GM19043 (cell line): ENCODE results near the gene EXOC2.
"Not testable (repeated sequence)": the region's sequence is repeated elsewhere in the genome, so short reads cannot be mapped to it uniquely, and the experiment has no call there.

Source experiments
- ATAC-seq: cut with Tn5 transposase; IDR thresholded peaks from one replicate; pipeline ENCODE4 v1.9.1; 2021; ENCODE audit warnings: low read depth; ENCODE audit not compliant: unreplicated experiment

Gene EXOC2

DNA sequence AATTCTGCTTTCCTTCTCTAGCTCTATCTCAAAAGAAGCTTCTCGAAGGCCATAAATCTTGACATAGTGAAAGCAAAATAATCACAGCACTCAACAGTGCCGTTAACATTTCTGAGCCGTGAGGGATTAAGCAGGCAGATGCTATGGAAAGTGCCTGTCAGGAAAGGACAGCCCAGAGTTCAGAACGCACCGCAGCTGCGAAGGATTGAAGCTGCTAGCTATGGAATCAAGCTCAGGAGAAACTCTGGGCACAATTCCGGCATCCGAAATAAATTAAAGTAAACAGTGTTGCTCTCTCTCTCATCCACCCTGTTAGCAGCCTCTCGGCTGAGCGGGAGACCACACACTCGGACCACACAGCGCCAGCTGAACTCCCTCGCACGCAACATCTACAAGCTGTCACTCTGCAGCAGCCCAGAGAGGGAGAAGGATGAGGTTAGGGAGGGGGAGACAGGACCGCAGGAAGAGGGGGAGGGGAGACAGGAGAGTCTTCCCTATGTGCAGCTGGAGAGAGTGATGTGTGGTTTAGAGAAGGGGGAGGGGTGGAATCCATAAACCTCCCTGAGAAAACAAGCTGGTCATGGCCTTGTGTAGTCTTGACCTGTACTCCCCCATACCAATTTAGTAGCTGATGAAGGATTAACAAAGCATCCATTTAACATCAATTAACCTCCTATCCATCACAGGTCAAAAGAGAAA, 9.0 kb downstream of the EXOC2 start:
- no peak for ATAC-seq

DNA sequence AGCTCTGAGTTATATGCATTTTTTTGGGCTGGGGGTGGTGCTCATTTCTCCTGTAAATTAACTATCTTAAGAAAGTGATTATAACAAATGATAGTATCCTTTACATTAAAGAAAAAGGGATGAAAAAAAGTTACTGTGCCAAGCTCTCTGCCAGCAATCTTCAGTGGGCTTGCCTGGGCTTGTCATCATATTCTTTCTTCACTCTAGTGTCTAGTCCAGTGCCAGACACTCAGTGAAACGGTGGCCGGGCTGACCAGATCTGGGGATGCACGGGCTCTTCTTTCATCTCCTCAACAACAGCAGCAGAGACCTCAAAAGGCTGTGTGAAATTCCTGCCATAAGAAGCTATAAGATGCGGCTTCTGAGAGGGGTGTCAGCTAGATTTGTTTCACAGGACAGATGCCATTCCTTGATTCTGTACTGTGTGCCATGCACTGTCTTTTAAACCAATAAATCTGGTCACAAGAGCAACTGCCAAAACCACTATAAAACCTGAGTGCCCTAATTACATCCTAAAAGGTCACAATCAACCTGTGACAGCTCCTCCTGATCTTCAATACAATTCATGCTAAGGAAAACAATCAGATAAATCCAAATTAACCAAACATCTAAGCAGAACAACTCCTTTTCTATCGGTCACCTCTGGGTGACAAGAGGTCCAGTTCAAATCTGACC, 12.1 kb downstream of the EXOC2 start:
- no peak for ATAC-seq

- ATAC-seq, result no peak
These were observed 12.7 kb downstream of the EXOC2 start for GRCh38 chr6:680251-680650.

GRCh38 chr6:679282-679681, 13.7 kb downstream of the EXOC2 start:
- no peak for ATAC-seq

GRCh38 chr6:678520-678919, 14.4 kb downstream of the EXOC2 start:
- ATAC-seq, result no peak

DNA sequence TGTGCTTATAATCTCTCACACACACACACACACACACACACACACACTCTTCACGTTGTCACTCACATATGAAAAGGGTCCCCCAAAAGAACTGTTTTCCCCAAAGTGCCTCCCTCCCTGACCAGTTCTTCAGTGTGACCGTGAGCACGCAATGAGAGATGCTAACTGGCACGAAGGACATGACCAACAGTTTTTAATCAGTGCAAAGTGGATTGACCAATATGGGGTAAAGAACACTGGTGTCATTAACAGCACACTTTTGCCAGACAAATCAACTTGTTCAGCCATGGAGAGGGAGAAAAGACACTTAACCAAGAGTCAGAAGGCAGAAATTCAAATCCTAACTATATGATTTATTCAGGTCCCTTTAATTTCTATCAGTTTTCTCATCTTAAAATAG, 15.0 kb downstream of the EXOC2 start:
- ATAC-seq, result no peak

DNA sequence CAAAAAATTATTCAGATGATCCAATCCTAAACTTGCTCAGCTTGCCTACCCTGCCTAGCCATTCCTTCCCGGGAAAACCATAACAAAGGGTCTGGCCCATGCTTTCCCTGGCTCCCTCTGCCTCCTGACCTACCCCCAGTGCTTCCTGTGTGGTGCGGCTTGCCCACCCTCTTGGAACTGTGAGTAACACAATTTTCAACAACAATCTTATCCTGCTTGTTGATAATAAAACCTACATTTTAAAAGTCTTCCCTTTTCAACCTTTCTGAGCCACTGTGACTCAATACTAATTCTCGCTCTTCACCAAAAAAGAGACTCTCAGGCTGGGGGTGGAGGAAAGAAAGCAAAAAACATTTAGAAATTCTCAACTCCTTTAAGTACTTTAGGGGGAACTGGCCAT, 18.0 kb downstream of the EXOC2 start:
- no peak for ATAC-seq

DNA sequence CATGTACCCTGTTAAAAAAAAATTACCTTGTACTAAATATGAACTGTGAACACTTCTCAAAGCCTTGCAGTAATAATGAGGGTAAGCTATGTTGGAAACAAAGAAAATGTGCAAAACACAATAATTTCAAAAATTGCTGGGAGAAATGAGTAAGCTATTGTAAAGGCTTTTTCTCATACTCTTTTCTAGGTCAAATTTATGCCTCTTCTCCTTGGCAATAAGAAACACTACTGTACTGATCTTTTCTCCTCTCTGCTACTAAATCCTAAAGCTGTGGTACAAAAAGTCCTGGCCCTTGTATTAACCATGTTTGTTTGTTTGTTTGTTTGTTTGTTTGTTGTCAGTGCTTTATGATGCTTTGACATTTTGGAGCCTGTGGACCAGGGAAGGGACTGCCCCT, 18.5 kb downstream of the EXOC2 start:
- no peak for ATAC-seq

DNA sequence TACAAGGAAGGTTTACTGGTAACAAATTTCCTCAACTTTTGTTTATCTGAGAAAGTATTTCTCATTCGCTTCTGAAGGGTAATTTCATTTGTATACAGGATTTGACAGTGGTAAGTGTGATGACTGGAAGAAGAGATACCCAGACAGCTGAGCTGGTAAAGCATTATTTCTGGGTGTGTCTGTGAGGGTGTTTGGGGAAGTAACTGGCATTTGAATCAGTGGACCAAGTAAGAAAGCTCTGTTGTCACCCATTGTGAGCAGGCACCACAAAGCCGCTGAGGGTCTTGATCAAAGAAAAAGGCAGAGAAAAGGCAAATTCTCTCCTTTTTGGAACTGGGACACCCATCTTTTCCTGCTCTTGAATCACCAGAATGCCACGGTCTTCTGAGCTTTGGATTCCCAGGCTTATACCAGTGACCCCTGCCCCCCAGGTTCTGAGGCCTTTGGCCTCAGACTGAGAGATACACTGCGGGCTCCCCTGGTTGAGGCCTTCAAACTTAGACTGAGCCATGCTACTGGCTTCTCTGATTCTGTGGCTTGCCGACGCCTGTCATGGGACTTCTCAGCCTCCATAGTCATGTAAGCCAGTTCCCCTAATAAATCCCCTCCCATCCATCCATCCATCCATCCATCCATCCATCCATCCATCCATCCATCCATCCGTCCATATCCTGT, 25.5 kb downstream of the EXOC2 start:
- ATAC-seq, result no peak

- ATAC-seq, result no peak
These were observed 27.3 kb downstream of the EXOC2 start for GRCh38 chr6:665403-666267.

GRCh38 chr6:663788-664187, 29.2 kb downstream of the EXOC2 start:
- not testable (repeated sequence) for ATAC-seq

DNA sequence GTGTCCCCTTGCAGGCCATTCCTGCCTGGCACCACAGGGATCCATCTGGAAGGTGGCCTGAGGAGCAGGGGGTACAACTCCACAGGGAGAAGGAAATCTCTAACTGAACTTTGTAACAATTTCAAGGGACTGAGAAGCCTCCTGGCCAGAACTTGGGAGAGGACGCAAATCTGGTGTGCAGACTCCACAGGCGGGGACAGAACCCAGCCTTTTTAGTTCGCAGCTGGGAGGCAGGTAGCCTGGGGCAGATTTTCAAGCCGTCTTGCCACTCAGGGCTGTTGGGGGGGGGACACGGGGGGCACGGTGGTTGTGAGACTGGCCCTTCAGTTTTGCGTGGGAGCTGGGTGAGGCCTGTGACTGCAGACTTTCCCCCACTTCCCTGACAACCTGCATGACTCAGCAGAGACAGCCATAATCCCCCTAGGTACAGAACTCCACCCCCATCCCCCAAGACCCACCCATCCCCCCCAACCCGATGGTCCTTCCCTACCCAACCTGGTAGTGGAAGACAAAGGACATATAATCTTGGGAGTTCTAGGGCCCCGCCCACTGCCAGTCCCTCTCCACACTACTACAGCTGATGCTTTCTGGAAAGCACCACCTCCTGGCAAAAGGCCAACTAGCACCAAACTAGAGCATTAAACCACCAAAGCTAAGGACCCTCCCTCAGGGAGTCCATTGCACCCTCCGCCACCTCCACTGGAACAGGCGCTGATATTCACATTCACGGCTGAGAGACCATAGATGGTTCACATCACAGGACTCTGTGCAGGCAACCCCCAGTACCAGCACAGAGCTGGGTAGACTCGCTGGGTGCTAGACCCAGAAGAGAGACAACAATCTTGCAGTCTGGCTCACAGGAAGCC, 33.0 kb downstream of the EXOC2 start:
- ATAC-seq, result no peak

DNA sequence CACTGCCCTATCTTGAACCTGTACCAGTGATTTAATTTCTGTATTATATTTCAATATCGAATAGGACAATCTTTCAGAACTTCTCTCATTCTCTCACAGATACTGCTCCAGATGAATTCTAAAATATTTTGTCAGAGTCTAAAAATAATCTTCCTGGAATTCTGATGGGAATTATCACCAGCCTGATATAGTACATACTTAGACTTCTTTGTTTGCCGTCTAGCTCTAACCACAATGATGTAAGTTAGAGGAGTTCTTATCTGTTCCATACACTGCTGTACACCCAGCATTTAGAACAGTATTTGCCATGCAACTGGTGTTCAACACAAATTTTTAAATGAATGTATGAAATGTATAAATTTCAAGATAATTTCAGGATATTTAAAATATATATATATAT, 34.7 kb downstream of the EXOC2 start:
- ATAC-seq, result no peak

DNA sequence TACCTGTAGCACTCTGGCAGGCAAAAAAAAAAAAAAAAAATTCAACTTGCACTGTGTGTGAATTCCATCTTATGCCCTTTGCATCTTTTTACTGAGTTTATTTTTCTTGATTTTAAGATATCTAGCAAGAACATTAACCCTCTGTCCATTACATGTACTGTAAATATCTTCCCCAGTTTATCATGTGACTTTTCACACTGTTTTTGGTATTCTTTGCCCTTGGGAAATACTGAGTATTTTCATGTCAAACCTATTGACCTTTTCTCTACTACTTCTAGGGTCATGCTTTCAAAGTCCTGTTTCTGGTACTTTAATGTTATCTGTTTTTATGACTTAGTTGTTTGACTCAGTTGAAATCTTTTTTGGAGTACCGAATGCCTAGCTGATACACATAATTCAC, 35.2 kb downstream of the EXOC2 start:
- no peak for ATAC-seq

GRCh38 chr6:656460-657252, 36.3 kb downstream of the EXOC2 start, which contains the start of gene HUS1B:
TSS of gene HUS1B (minus strand) at chr6:657100. CDS start at chr6:656944, 156 bp downstream.
- ATAC-seq, result no peak

DNA sequence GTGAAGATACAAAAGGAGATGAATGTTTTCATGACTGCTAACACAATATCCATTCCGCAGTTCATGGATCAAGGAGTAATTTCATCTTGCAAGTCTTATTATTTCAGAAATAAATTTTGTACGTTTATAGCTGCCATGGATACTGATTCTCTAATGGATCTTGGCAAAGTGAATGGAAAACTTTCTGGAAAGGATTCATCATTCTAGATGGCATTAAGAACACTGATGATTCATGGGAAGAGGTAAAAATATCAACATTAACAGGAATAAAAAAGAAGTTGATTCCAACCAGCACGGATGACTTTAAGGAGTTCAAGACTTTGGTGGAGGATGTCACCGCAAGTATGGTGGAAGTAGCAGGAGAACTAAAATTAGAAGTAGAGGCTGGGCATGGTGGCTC, 38.8 kb downstream of the EXOC2 start:
- ATAC-seq, result no peak

DNA sequence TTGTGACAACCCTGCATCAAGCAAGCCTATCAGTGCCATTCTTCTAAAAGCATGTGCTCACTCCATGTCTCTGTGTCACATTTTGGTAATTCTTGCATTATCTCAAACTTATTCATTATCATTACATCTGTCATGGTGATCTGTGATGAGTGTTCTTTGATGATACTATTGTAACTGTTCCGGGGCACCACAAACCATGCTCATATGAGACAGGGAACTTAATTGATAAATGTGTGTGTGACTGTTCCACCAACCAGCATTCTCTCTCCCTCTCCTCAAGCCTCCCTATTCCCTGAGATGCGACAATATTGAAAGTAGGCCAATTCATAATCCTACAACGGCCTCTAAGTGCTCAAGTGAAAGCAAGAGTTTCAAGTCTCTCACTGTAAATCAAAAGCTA, 40.1 kb downstream of the EXOC2 start:
- ATAC-seq, result no peak

- ATAC-seq, result no peak
These were observed 42.8 kb downstream of the EXOC2 start for GRCh38 chr6:650098-650497.

- ATAC-seq, result no peak
These were observed 50.1 kb downstream of the EXOC2 start for GRCh38 chr6:642805-643204.
